Raji (cell line): ENCODE results near the gene DNAAF1.

Source experiments
- POLR2A ChIP-seq: IDR thresholded peaks from 2 replicates; pipeline ENCODE4 v1.6.1; 2011; ENCODE audit warnings: low read depth, low read length, control low read depth; ENCODE audit not compliant: insufficient read depth

Gene DNAAF1

GRCh38 chr16:84116720-84117493, 28.2 kb upstream of the DNAAF1 start, which contains the start of gene MBTPS1:
Gene MBTPS1, minus strand, starts transcription at chr16:84116942. Its CDS starts 15,159 bp downstream, at chr16:84101783.
- TF ChIP-seq POLR2A: peak; percentile 93

GRCh38 chr16:84117494-84117843, 27.6 kb upstream of the DNAAF1 start:
- no peak for TF ChIP-seq POLR2A

GRCh38 chr16:84119368-84119767, 25.7 kb upstream of the DNAAF1 start:
- TF ChIP-seq POLR2A: no peak

GRCh38 chr16:84120023-84120422, 25.1 kb upstream of the DNAAF1 start:
- TF ChIP-seq POLR2A: no peak

GRCh38 chr16:84121007-84121406, 24.1 kb upstream of the DNAAF1 start:
- no peak for TF ChIP-seq POLR2A

GRCh38 chr16:84124257-84125073, 20.6 kb upstream of the DNAAF1 start:
- TF ChIP-seq POLR2A: no peak

GRCh38 chr16:84131117-84131516, 14.0 kb upstream of the DNAAF1 start:
- no peak for TF ChIP-seq POLR2A

- no peak for TF ChIP-seq POLR2A
Observed at GRCh38 chr16:84132527-84133285, 12.4 kb upstream of the DNAAF1 start.

- no peak for TF ChIP-seq POLR2A
Observed at GRCh38 chr16:84136331-84137125, 8.6 kb upstream of the DNAAF1 start.

GRCh38 chr16:84137287-84137686, 7.8 kb upstream of the DNAAF1 start:
- TF ChIP-seq POLR2A: no peak

- no peak for TF ChIP-seq POLR2A
Observed at GRCh38 chr16:84137769-84138357, 7.2 kb upstream of the DNAAF1 start.

GRCh38 chr16:84138500-84138823, 6.6 kb upstream of the DNAAF1 start:
- no peak for TF ChIP-seq POLR2A

- TF ChIP-seq POLR2A: no peak
Observed at GRCh38 chr16:84138824-84139627, 6.1 kb upstream of the DNAAF1 start.
